GM23338 (cell line): ENCODE results near the gene ALPL. TPM values are rescaled to one million over a fixed set of nuclear protein-coding genes. Genes with fewer than 3 reads are reported as not detected.

Experiments used
- CREB1 ChIP-seq: fragments of 250-450 bp; sonication (Bioruptor Pico); IDR thresholded peaks from 2 replicates; pipeline ENCODE4 v1.5.0; 2020; ENCODE audit warnings: low read depth, mild to moderate bottlenecking, moderate library complexity
- EZH2 ChIP-seq: fragments of 200-600 bp; sonication (generic); IDR thresholded peaks from one replicate; pipeline ENCODE4 v1.8.0; 2017; ENCODE audit warnings: antibody characterized with exemption, mild to moderate bottlenecking, low read depth; ENCODE audit not compliant: unreplicated experiment
- NANOG ChIP-seq: IDR thresholded peaks from 2 replicates; pipeline ENCODE4 v1.6.1; 2016; ENCODE audit warnings: antibody characterized with exemption, borderline replicate concordance
- POLR2AphosphoS5 ChIP-seq: IDR thresholded peaks from 2 replicates; pipeline ENCODE4 v1.6.1; 2016; ENCODE audit warnings: antibody characterized with exemption, low read depth
- STAT1 ChIP-seq: IDR thresholded peaks from one replicate; pipeline ENCODE4 v1.6.1; 2016; ENCODE audit warnings: antibody characterized with exemption; ENCODE audit not compliant: unreplicated experiment
- ZNF114 ChIP-seq: fragments of 250-450 bp; sonication (Bioruptor Pico); IDR thresholded peaks from 2 replicates; pipeline ENCODE4 v1.5.0; 2020; ENCODE audit warnings: mild to moderate bottlenecking, moderate library complexity
- ZNF331 ChIP-seq: fragments of 250-450 bp; sonication (Bioruptor Pico); IDR thresholded peaks from 2 replicates; pipeline ENCODE4 v1.5.0; 2020; ENCODE audit warnings: low read depth, mild to moderate bottlenecking, moderate library complexity
- ZNF462 ChIP-seq: fragments of 250-450 bp; sonication (Bioruptor Pico); IDR thresholded peaks from 2 replicates; pipeline ENCODE4 v1.5.0; 2020; ENCODE audit warnings: mild to moderate bottlenecking, moderate library complexity
- polyA plus RNA-seq: library from polyadenylated mRNA; unstranded; fragments of >200 nt; fragmentation: Nextera tagmentation; extraction: Ambion mirVana; gene quantifications from 2 replicates; pipeline ENCODE4 v1.2.1, GENCODE V29; 2016
- total RNA-seq: library from RNA; depleted of rRNA; stranded (reverse); fragments of >200 nt; shearing (Covaris generic); gene quantifications from 2 replicates; pipeline ENCODE4 v1.2.3, GENCODE V29; 2014
- TF ChIP-seq, protein P1 (sequence below): IDR thresholded peaks from 2 replicates; pipeline ENCODE4 v1.6.1; 2016; ENCODE audit warnings: antibody characterized with exemption
- TF ChIP-seq, protein P2 (sequence below): IDR thresholded peaks from one replicate; pipeline ENCODE4 v1.6.1; 2018; ENCODE audit warnings: antibody characterized with exemption; ENCODE audit not compliant: unreplicated experiment

The ALPL gene
- total and polyA plus RNA-seq, 2 experiments from 2014 or later = 116 to 187 TPM

DNA sequence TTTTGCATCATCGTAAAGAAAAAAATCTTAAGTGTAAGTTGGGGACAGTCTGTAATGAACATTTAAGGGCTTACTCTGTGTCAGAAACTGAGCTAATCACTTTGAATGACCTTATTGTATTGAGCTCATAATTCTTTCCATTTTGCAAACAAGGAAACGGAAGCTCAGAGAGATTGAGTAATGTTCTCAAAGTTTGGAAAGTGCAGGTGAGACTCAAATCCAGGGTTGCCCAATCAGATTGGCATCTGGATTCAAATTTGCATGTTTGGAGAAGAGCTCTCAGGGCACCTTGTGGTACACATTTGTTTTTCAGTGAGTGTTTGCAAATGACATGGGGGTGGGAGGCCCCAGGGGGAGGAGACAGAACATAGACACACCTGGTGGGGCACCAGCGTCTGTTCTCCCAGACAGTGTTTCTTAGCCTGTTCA, 8.0 kb downstream of the ALPL start (continued):
- TF ChIP-seq ZNF462 (no peak), STAT1 (no peak), ZNF331 (CRISPR knock-in tag) (no peak), NANOG (no peak), POLR2AphosphoS5 (no peak), ZNF114 (CRISPR knock-in tag) (no peak), EZH2 (no peak), CREB1 (CRISPR knock-in tag) (no peak)
- TF ChIP-seq, protein P1, sequence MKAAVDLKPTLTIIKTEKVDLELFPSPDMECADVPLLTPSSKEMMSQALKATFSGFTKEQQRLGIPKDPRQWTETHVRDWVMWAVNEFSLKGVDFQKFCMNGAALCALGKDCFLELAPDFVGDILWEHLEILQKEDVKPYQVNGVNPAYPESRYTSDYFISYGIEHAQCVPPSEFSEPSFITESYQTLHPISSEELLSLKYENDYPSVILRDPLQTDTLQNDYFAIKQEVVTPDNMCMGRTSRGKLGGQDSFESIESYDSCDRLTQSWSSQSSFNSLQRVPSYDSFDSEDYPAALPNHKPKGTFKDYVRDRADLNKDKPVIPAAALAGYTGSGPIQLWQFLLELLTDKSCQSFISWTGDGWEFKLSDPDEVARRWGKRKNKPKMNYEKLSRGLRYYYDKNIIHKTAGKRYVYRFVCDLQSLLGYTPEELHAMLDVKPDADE = no peak
- TF ChIP-seq, protein P2, sequence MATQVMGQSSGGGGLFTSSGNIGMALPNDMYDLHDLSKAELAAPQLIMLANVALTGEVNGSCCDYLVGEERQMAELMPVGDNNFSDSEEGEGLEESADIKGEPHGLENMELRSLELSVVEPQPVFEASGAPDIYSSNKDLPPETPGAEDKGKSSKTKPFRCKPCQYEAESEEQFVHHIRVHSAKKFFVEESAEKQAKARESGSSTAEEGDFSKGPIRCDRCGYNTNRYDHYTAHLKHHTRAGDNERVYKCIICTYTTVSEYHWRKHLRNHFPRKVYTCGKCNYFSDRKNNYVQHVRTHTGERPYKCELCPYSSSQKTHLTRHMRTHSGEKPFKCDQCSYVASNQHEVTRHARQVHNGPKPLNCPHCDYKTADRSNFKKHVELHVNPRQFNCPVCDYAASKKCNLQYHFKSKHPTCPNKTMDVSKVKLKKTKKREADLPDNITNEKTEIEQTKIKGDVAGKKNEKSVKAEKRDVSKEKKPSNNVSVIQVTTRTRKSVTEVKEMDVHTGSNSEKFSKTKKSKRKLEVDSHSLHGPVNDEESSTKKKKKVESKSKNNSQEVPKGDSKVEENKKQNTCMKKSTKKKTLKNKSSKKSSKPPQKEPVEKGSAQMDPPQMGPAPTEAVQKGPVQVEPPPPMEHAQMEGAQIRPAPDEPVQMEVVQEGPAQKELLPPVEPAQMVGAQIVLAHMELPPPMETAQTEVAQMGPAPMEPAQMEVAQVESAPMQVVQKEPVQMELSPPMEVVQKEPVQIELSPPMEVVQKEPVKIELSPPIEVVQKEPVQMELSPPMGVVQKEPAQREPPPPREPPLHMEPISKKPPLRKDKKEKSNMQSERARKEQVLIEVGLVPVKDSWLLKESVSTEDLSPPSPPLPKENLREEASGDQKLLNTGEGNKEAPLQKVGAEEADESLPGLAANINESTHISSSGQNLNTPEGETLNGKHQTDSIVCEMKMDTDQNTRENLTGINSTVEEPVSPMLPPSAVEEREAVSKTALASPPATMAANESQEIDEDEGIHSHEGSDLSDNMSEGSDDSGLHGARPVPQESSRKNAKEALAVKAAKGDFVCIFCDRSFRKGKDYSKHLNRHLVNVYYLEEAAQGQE = no peak
